H1 (cell line): ENCODE results near the gene CADM1. TPM values are rescaled to one million over a fixed set of nuclear protein-coding genes. Genes with fewer than 3 reads are reported as not detected.
A peak's percentile ranks its signal among the peaks of the same experiment; 100 is the strongest.

Experiments used
- CTCF ChIA-PET: fragments of 300-600 bp; sonication (Branson Sonifier 250); formaldehyde crosslinking; loops from one replicate; lab custom pipeline; 2021; ENCODE audit not compliant: partially characterized antibody; lab: Charles Lee
- POLR2A ChIA-PET: fragments of 300-600 bp; sonication (Branson Sonifier 250); formaldehyde crosslinking; loops from one replicate; lab custom pipeline; 2021; ENCODE audit warnings: inconsistent platforms; ENCODE audit not compliant: partially characterized antibody; lab: Charles Lee
- DNase-seq, 2 experiments: peaks; one replicate each; pipeline versions ENCODE4 v3.0.0 to v3.0.0-alpha.2; 2010 to 2022; ENCODE audit warnings: low spot score in 2 of 2, low read depth in 1 of 2, mixed read lengths in 1 of 2
- FAIRE-seq: peaks from 2 replicates; lab custom pipeline; 2011; peaks lifted over from hg19 to GRCh38; lab: Jason Lieb, UNC
- H2AFZ ChIP-seq: 2 replicates; pipeline ENCODE4 v1.8.1; 2012; ENCODE audit warnings: low read length, inconsistent platforms
- H2AK5ac ChIP-seq: 2 replicates; pipeline ENCODE4 v1.6.1; 2013; ENCODE audit warnings: low read depth, low read length
- H2BK120ac ChIP-seq: replicated peaks from 2 replicates; pipeline ENCODE3; 2013; ENCODE audit warnings: low read depth, low read length, inconsistent platforms
- H2BK12ac ChIP-seq: 2 replicates; pipeline ENCODE4 v1.6.1; 2013; ENCODE audit warnings: low read depth, low read length
- H2BK15ac ChIP-seq: 2 replicates; pipeline ENCODE4 v1.6.1; 2013; ENCODE audit warnings: low read length
- H2BK20ac ChIP-seq: 2 replicates; pipeline ENCODE4 v1.6.1; 2013; ENCODE audit warnings: low read length
- H2BK5ac ChIP-seq: 2 replicates; pipeline ENCODE4 v1.6.1; 2013; ENCODE audit warnings: low read depth, low read length
- H3K14ac ChIP-seq: 2 replicates; pipeline ENCODE4 v1.6.1; 2013; ENCODE audit warnings: inconsistent platforms; ENCODE audit not compliant: insufficient read length
- H3K18ac ChIP-seq: 2 replicates; pipeline ENCODE4 v1.6.1; 2013; ENCODE audit warnings: low read length; ENCODE audit errors: extremely low read depth
- H3K23ac ChIP-seq: 2 replicates; pipeline ENCODE4 v1.6.1; 2013; ENCODE audit warnings: inconsistent platforms; ENCODE audit not compliant: insufficient read length
- H3K23me2 ChIP-seq: 2 replicates; pipeline ENCODE4 v1.6.1; 2013; ENCODE audit warnings: low read depth, low read length
- H3K27ac ChIP-seq: 2 replicates; pipeline ENCODE4 v1.6.1; 2011; ENCODE audit warnings: low read depth, low read length, inconsistent platforms
- H3K27me3 ChIP-seq, 4 experiments: replicated peaks in 1 of 4; 1 replicate in 1 of 4; 2 replicates in 3 of 4; pipeline versions ENCODE4 v1.6.1 to v1.8.1; 2011 to 2013; ENCODE audit warnings: low read length in 3 of 4, mild to moderate bottlenecking in 3 of 4, inconsistent platforms in 2 of 4, mixed read lengths in 2 of 4, moderate library complexity in 1 of 4; ENCODE audit not compliant: control insufficient read depth in 3 of 4, insufficient read depth in 3 of 4; ENCODE audit errors: extremely low read depth in 1 of 4
- H3K36me3 ChIP-seq, 4 experiments: 2 replicates each; pipeline versions ENCODE4 v1.6.1 to v1.8.1; 2011 to 2013; ENCODE audit warnings: mild to moderate bottlenecking in 4 of 4, low read length in 3 of 4, moderate library complexity in 2 of 4, control low read depth in 1 of 4, inconsistent platforms in 1 of 4; ENCODE audit not compliant: insufficient read depth in 4 of 4, control insufficient read depth in 2 of 4
- H3K4ac ChIP-seq: replicated peaks from 2 replicates; pipeline ENCODE3; 2013; ENCODE audit warnings: low read length, low read depth, mixed read lengths, inconsistent platforms; ENCODE audit not compliant: insufficient read length
- H3K4me1 ChIP-seq, 4 experiments: replicated peaks in 1 of 4; 1 replicate in 1 of 4; 2 replicates in 3 of 4; pipeline versions ENCODE4 v1.6.1 to v1.8.1; 2011 to 2013; ENCODE audit warnings: low read length in 3 of 4, inconsistent platforms in 2 of 4, mixed read lengths in 1 of 4; ENCODE audit not compliant: insufficient read depth in 4 of 4, control insufficient read depth in 3 of 4
- H3K4me2 ChIP-seq, 2 experiments: 2 replicates each; pipeline versions ENCODE4 v1.6.1 to v1.8.1; 2011 to 2013; ENCODE audit warnings: low read depth in 2 of 2, low read length in 2 of 2, control low read depth in 1 of 2, inconsistent platforms in 1 of 2, mild to moderate bottlenecking in 1 of 2; ENCODE audit not compliant: insufficient read depth in 1 of 2
- H3K4me3 ChIP-seq, 4 experiments: fragments of 200-600, 300-600 bp in 1 of 4; sonication (generic), shearing (Covaris generic), sonication (Bioruptor Twin) in 1 of 4; 2 replicates each; pipeline versions ENCODE4 v1.5.1 to v1.8.1; 2011 to 2016; ENCODE audit warnings: low read length in 4 of 4, low read depth in 3 of 4, control low read depth in 2 of 4, inconsistent platforms in 2 of 4, mild to moderate bottlenecking in 2 of 4, mixed read lengths in 1 of 4, moderate library complexity in 1 of 4; ENCODE audit not compliant: insufficient read depth in 2 of 4; ENCODE audit errors: extremely low read depth in 1 of 4
- H3K56ac ChIP-seq: replicated peaks from 2 replicates; pipeline ENCODE3; 2013; ENCODE audit warnings: low read depth, mild to moderate bottlenecking, mixed read lengths, low read length, inconsistent platforms; ENCODE audit not compliant: insufficient read length
- H3K79me1 ChIP-seq: 2 replicates; pipeline ENCODE4 v1.6.1; 2013; ENCODE audit warnings: low read depth, low read length, control low read depth
- H3K79me2 ChIP-seq, 2 experiments: 2 replicates each; pipeline versions ENCODE4 v1.6.1 to v1.8.1; 2012 to 2013; ENCODE audit warnings: low read length in 2 of 2, mild to moderate bottlenecking in 2 of 2, inconsistent platforms in 1 of 2; ENCODE audit not compliant: insufficient read depth in 2 of 2, control insufficient read depth in 1 of 2
- H3K9ac ChIP-seq, 4 experiments: replicated peaks in 1 of 4; 1 replicate in 1 of 4; 2 replicates in 3 of 4; pipeline versions ENCODE4 v1.6.1 to v1.8.1; 2011 to 2013; ENCODE audit warnings: low read depth in 3 of 4, low read length in 3 of 4, control low read depth in 2 of 4, mild to moderate bottlenecking in 2 of 4, moderate library complexity in 2 of 4, inconsistent platforms in 1 of 4; ENCODE audit errors: extremely low read depth in 1 of 4
- H3K9me3 ChIP-seq, 2 experiments: 2 replicates each; pipeline versions ENCODE4 v1.6.1 to v1.8.1; 2012 to 2013; ENCODE audit warnings: mild to moderate bottlenecking in 2 of 2, moderate library complexity in 2 of 2, control low read depth in 1 of 2, inconsistent platforms in 1 of 2, low read depth in 1 of 2, low read length in 1 of 2, mixed read lengths in 1 of 2; ENCODE audit not compliant: insufficient read depth in 2 of 2
- H4K20me1 ChIP-seq, 2 experiments: replicated peaks in 1 of 2; 2 replicates each; pipeline versions ENCODE3 to v1.8.1; 2011 to 2013; ENCODE audit warnings: inconsistent platforms in 2 of 2, low read length in 2 of 2, mild to moderate bottlenecking in 1 of 2; ENCODE audit not compliant: insufficient read depth in 2 of 2, control insufficient read depth in 1 of 2
- H4K5ac ChIP-seq: 2 replicates; pipeline ENCODE4 v1.6.1; 2013; ENCODE audit warnings: low read length, low read depth, mixed read lengths, inconsistent platforms; ENCODE audit not compliant: insufficient read length
- H4K8ac ChIP-seq: 2 replicates; pipeline ENCODE4 v1.8.0; 2013; ENCODE audit warnings: mild to moderate bottlenecking, moderate library complexity, low read length, inconsistent platforms; ENCODE audit not compliant: insufficient read depth; ENCODE audit errors: extremely low read depth
- H4K91ac ChIP-seq: replicated peaks from 2 replicates; pipeline ENCODE3; 2013; ENCODE audit warnings: low read length, mixed read lengths, inconsistent platforms; ENCODE audit not compliant: insufficient read length
- CBX8 ChIP-seq: fragments of 300-800, 300-1000 bp; sonication (generic); IDR thresholded peaks from 2 replicates; pipeline ENCODE4 v1.7.1; 2016; ENCODE audit warnings: low read depth, low read length, borderline replicate concordance
- NANOG ChIP-seq: IDR thresholded peaks from 2 replicates; pipeline ENCODE4 v1.6.1; 2011; ENCODE audit warnings: low read length, low read depth, mild to moderate bottlenecking, inconsistent platforms; ENCODE audit not compliant: insufficient read depth, poor library complexity, severe bottlenecking
- PHF8 ChIP-seq: fragments of 200-600 bp; sonication (generic); conservative IDR thresholded peaks from 2 replicates; pipeline ENCODE4 v1.7.1; 2012; ENCODE audit warnings: low read depth, mild to moderate bottlenecking, inconsistent platforms, low read length, moderate library complexity
- RFX5 ChIP-seq: IDR thresholded peaks from 2 replicates; pipeline ENCODE4 v1.6.1; 2011; ENCODE audit warnings: low read depth, low read length, improper control_type of control experiment, borderline replicate concordance
- RNF2 ChIP-seq: fragments of 200-900, 300-1000 bp; sonication (generic); IDR thresholded peaks from 2 replicates; pipeline ENCODE4 v1.7.1; 2016; ENCODE audit warnings: borderline replicate concordance, low read depth, mild to moderate bottlenecking, antibody characterized with exemption, low read length; ENCODE audit not compliant: poor library complexity, severe bottlenecking; ENCODE audit errors: missing control alignments
- SP1 ChIP-seq: IDR thresholded peaks from 2 replicates; pipeline ENCODE4 v1.6.1; 2011; ENCODE audit warnings: low read depth, low read length
- whole genome bisulfite sequencing, 2 experiments: shearing (Covaris generic) in 1 of 2; methylation state at CpG; one replicate each; pipeline versions ENCODE4 v1.1.6 to v1.1.7; 2013 to 2015; ENCODE audit warnings: low lambda C conversion rate in 2 of 2, mixed read lengths in 2 of 2, inconsistent platforms in 1 of 2, low coverage in 1 of 2, missing lambda C conversion rate in 1 of 2; ENCODE audit not compliant: insufficient replicate concordance in 2 of 2, insufficient coverage in 1 of 2, insufficient read length in 1 of 2; ENCODE audit errors: extremely low coverage in 1 of 2, missing lambda C conversion rate in 1 of 2; 5-methylcytosine and 5-hydroxymethylcytosine counted together
- polyA plus RNA-seq, 7 experiments: library from polyadenylated mRNA; depleted of rRNA in 3 of 7; stranded (reverse) in 5 of 7; unstranded in 2 of 7; fragments of >200 nt in 5 of 7; fragments of 200-250 nt in 2 of 7; gene quantifications; 1 replicate in 5 of 7; 2 replicates in 1 of 7; 4 replicates in 1 of 7; pipeline versions ENCODE4 v1.2.1 to v1.2.3, GENCODE V29; 2011 to 2013; ENCODE audit warnings: missing spikeins in 2 of 7, mixed read lengths in 2 of 7
- total RNA-seq: library from RNA; stranded (reverse); fragmentation: NEBNext Ultra II Directional; extraction: Animal tissue kit (Norgen Biotek cat#: 25700); gene quantifications from 2 replicates; pipeline ENCODE4 v1.2.1, GENCODE V29; 2021

CADM1 gene
- total and polyA plus RNA-seq, 2 of the 8 experiments (the other 6 are each of a cell fraction or from before 2014, with no cell fraction given) = 8.3 to 25.3 TPM

DNA sequence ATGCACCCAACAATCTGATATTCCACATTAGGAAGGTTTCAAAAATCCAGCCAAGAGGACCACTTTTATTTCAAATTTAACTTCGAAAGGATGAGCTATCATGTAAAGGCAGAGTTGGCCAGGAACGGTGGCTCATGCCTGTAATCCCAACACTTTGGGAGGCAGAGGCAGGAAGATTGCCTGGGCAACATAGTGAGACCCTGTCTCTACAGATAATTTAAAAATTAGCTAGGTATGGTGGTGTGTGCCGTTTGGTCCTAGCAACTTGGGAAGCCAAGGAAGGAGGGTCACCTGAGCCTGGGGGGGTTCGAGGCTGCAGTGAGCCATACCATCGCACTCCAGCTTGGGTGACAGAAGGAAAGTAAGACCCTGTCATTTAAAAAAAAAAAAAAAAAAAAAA is 96.7 kb downstream of the CADM1 start:
- no peak overlapping the region for H4K8ac ChIP-seq
- no peak for DNase-seq
- FAIRE-seq = no peak
- no peak overlapping the region for H3K4me2 ChIP-seq
- no peaks in the 10 kb centered on the region for H3K9me3 ChIP-seq
- no peak overlapping the region for H3K18ac ChIP-seq
- H2BK120ac ChIP-seq = no peak overlapping the region
- no peak overlapping the region for H3K23ac ChIP-seq
- H2AFZ ChIP-seq = no peak overlapping the region
- TF ChIP-seq CBX8 = no peak
- TF ChIP-seq RFX5 = no peak
- no peak for TF ChIP-seq NANOG
- no peak for TF ChIP-seq PHF8
- TF ChIP-seq RNF2 = no peak
- TF ChIP-seq SP1 = no peak
- no peak overlapping the region for H4K5ac ChIP-seq
- 89% methylated on average over 5 of the region's 5 CpGs; no CpG with 5 or more reads in 1 of the 2 experiments for WGBS, 2 experiments
- no peak overlapping the region for H3K27ac ChIP-seq
- no peaks in the 10 kb centered on the region; a peak in 2 of 4 replicates for H3K79me2 ChIP-seq
- no peaks in the 10 kb centered on the region for H3K79me1 ChIP-seq
- no peaks in the 10 kb centered on the region for H3K36me3 ChIP-seq
- no peak overlapping the region for H2BK20ac ChIP-seq
- no peak overlapping the region for H2BK15ac ChIP-seq
- H4K20me1 ChIP-seq = no peaks in the 10 kb centered on the region
- H3K23me2 ChIP-seq = peaks cover 1% of the 10 kb centered on the region; the same call in 1 of the 2 replicates
- H2AK5ac ChIP-seq = peak overlapping the region; percentile 25; the same call in 1 of the 2 replicates
- H3K27me3 ChIP-seq = no peaks in the 10 kb centered on the region; a peak in 3 of 7 replicates
- POLR2A ChIA-PET = interaction anchor here (0.6 kb wide), 1 partner anchor 67 kb away, joined by 4 read pairs; no protein-coding TSS in a partner anchor
- CTCF ChIA-PET = interaction anchor here (0.7 kb wide), 2 partner anchors 176 to 271 kb away, joined by 3 to 4 read pairs; no protein-coding TSS in a partner anchor
- H4K91ac ChIP-seq = no peak overlapping the region
- H3K14ac ChIP-seq = no peak overlapping the region
- H3K9ac ChIP-seq = no peak overlapping the region
- H2BK5ac ChIP-seq = no peak overlapping the region
- H3K4ac ChIP-seq = no peak overlapping the region
- no peak overlapping the region for H3K56ac ChIP-seq
- H3K4me3 ChIP-seq = no peak overlapping the region
- H3K4me1 ChIP-seq = peaks cover 6 to 11% (median 8%) of the 10 kb centered on the region in 4 experiments; a peak in 6 of 7 replicates
- no peak overlapping the region; the same call in 1 of the 2 replicates for H2BK12ac ChIP-seq
